HG02840 (cell line): Measurements from ENCODE around the gene DIP2A.
"Not testable (repeated sequence)": the region's sequence is repeated elsewhere in the genome, so short reads cannot be mapped to it uniquely, and the experiment has no call there.

Source experiments
- ATAC-seq: cut with Tn5 transposase; IDR thresholded peaks from one replicate; pipeline ENCODE4 v1.9.1; 2021; ENCODE audit warnings: mild to moderate bottlenecking, moderate library complexity, moderate number of reproducible peaks; ENCODE audit not compliant: unreplicated experiment, low FRiP score

The DIP2A gene

DNA sequence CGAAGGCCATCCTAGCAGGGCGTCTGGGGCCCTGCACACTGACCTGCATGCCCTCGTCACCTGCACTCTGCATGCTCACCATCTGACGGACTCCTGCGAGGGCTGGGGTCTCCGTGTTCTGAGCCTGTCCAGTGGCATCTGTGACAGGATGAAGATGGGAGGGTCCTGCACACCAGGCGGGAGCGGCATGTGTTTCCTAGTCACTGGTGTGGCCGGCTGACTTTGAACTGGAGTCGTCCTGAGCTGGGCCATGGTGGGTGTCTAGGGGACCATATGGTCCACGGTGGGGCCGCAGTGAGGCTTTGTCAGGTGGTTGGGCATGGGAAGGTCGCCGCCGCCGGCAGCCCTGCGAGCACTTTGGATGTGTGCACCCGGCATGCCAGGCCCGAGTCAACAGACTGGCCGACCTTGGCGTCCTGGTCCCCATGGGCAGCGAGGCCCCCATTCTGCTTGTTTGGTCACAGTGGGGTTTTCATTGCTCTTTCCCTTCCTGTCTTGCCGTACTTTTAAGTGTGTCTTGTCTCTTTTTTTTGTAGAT is 16.7 kb upstream of the DIP2A start:
- ATAC-seq = no peak

DNA sequence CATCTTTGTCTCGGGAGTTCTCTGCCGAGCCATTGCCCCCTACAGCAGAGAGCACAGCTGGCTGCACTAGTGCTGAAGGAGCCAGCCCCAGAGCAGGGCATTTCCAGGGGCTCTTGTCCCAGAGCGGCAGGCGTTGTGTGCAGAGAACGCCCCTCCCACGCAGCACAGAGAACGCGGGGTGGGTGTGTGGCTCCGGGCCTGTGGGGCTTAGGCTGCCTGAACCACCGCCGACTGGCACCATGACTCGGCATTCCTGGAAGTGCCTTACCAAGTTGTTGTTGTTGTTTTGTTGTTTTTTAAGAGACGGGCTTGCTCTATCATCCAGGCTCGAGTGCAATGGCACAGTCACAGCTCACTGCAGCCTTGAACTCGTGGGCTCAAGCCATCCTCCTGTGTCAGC is 15.8 kb upstream of the DIP2A start:
- ATAC-seq = no peak

DNA sequence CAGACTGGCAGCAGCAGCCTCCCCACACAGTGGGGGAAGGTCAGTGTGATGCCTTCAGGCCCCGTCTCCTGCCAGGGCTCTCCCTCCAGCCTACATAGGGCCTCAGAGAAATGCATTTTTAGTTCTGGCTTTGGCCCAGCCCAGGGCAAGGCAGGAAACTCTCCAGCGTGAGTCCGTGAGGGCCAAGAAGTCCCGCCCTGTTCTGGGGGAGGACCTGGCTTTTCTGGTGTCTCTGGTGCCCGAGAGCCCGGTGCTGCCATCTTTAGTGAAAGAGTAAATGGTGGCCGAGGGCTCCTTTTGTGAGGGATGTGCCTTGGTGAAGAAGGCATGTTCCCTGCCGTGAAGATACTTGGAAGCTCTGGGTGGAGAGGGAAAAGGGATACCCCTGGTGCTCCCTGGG is 14.8 kb upstream of the DIP2A start:
- no peak for ATAC-seq

DNA sequence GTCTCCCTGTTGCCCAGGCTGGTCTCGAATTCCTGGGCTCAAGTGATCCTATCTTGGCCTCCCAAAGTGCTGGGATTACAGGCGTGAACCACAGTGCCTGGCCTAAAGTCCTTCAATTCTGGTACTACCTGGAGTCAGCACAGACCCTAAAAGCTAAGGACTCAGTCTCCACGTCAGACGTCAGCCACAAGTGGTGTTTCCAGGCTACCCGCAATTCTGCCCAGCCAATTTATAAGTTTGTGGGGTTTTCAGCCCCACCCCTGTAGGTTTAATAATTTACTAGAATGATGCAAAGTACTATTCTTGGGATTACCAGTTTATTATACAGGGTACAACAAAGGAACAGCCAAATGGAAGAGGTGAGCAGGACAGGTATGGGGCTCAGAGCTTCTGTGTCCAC is 10.6 kb upstream of the DIP2A start:
- no peak for ATAC-seq

DNA sequence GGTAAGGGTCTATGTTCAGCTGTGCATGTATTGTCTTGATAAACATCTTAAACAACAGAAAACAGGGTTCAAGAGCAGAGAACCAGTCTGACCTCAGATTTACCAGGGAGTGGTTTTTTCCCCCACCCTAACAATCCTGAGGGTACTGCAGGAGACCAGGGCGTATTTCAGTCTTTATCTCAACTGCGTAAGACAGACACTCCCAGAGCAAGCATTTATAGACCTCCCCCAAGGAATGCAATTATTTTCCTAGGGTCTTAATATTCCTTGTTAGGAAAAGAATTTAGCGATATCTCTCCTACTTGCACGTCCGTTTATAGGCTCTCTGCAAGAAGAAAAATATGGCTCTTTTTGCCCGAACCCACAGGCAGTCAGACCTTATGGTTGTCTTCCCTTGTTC is 9.8 kb upstream of the DIP2A start:
- ATAC-seq = not testable (repeated sequence)

DNA sequence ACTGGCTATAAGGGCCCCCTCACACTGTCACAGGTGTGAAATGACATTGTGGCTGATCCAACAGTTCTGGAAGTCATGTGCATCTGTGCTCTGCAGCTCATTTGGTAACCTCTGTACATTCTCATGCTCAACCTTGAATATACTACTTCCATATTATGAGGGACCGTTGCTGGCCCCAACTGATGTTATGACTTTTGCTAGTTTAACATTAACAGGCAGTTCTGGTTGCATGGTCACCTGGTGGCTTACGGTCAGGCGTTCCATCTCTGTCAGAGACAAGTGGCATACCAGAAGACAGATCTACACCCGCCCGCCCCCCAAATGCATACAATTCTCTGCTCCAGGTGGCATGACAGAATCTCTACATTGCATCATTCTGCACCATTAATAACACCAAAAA is 6.0 kb upstream of the DIP2A start:
- ATAC-seq = no peak

DNA sequence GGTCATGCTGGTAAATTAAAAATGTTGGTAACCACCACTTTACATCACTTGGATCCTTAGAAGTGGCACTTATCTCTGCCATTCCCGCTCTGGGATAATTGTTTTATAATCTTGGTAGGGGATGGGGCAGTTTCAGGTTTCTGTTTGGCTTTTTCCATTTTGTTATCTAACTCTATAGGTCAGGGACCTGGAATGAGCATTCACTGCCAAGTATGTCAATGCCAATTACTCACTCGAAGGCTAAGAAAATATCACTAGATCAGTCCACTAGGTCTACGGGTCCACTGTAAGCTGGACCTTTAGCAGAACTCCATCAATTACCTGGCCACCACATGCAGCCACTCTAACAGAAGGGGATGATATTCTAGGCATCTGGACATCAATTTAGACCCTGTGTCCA is 4.5 kb upstream of the DIP2A start:
- no peak for ATAC-seq

DNA sequence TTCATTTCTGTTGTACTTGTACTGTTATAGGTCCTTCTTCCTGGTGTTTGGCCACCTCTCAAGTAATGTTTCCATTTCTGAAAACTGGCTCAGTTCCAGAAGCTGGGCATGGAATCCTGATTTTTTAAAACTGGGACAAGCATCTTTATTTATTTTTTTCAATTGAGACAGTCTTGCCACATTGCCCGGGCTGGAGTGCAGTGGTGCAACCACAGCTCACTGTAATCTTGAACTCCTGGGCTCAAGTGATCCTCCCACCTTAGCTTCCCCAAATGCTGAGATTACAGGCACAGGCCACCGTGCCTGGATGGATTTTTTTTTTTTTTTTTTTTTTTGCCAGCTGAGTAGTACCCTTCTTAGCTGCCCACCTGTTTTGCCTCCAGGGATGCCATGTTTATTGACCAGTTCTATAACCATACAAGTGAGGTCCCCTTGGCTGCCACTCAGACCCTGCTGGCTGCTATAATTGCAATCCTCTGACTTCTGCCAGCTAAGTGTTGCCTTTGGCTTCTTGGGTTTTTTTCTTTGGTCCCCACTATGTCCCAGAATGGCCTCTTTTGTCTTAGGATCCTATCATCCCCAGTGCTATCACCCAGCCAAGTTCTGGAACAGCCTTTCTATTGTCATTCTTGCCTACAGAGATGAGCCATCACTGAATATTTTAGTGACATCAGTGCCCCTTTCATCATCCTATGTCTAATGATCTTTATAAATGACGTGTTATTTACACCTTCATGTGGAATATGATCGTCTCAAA is 3.9 kb upstream of the DIP2A start:
- no peak for ATAC-seq

DNA sequence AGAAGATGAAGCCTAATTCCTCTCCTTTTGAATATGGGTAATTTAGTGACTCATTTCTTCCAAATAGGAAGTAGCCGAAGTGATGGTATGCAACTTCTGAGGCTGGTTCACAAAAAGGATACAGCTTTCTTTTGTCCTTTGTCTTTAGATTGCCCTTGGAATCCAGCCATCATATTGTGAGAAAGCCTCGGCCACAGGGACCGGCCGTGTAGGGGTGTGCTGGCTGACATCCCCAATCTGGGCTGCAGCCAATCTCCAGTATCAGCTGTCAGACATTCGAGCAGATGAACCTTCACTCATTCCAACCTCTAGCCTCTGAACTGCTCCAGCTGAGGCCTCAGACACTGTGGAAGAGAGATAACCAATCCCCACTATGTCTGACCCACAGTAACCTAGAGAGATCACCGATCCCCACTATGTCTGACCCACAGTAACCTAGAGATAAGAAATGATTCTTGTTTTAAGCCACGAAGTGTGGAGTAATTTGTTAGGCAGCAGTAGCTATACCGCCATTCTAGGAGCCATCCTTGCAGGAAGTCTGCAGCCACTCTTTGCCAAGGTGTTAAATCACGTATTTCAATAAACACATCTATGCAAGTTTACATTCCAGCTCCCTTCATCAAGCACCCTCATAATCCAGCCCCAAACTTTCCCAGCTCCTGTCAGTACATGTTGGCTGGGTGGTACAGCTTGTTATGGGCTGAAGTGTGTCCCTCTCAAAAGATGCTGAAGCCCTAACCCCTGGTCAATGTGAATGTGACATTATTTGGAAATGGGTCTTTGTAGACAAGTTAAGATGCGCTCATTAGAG is 2.9 kb upstream of the DIP2A start:
- no peak for ATAC-seq

DNA sequence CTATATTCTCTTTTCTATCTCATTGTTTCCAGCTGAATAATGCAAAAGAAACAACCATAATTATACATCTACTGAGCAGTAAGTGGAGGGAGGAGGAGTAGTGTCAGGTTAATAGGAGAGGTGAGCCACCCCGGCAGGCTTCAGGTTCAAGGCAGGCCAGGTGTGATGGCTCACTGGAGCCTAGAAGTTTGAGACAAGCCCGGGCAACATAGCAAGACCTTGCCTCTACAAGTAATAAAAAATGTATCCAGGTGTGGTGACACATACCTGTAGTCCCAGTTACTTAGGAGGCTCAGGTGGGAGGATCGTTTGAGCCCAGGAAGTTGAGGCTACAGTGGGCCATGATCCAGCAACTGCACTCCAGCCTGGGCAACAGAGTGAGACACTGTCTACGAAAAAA is 1.9 kb upstream of the DIP2A start:
- ATAC-seq = no peak

DNA sequence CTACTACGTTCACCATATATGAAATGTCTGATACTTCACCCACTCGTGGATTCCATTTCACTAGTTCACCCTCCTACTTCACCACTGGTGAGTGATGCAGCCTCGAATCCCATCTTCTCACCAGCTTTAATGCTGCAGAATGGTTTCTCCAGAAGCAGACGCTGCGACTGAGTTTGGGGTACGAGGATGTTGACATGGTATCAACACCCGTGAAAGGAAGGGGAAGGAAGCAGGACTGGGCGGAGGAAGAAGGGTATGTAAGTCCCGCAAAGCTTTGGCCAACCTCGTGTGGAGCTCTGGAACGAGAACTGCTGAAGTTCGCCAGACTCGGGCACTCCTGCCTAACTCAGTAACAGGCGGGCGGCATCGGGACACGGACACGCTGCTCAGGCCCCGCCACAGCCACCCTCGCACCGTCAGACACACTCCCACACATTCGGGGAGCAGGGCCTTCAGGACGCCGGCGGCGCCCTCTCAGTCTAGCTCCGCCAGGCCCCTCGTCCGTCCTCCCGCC is 833 bp upstream of the DIP2A start:
- peak; percentile 18 for ATAC-seq

DNA sequence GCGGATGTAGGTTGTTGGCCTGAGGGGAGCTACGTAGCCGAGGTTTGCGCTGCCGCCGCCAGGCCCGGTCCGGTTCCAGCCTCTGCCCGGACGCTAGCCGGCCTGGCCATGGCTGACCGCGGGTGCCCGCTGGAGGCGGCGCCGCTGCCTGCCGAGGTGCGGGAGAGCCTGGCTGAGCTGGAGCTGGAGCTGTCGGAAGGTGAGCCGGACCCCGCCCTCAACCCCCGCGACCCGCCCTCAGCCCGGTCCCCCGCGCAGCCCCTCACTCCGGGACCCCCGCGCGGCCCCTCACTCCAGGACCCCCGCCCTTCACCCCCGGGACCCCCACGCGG is 299 bp downstream of the DIP2A start:
- ATAC-seq = no peak

DNA sequence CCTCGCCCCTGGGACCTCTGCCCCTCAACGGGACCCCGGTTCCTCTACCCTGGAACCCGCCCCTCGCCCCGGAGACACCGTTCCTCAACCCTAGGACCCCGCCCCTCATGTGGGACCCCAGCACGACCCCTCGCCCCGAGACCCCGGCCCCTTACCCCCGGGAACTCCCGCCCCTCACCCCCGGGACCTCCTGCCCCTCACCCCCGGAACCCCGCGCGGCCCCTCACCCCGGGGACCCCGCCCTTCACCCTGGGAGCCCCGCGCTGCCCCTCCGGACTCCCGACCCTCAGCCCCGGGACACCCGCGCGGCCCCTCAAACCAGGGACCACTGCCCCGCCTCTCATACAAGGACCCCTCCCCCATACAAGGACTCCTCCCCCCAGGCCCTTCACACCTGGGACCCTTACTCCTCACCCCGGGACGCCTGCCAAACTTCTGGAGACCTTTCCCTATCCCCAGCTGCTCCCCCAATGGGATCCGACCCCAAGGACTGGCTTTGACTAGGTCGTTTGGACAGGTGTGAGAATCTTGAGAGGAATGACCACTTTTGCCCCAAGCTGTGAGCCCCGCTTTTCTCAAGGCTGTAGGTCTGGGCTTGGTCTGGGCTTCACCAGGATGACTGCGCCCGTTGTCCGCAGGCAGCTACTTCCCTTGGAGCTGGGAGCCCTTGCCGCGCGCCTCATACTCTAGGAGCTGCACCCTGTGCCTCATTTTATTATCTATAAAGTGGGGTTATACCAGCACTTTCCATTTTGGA is 843 bp downstream of the DIP2A start:
- ATAC-seq = peak; percentile 0

DNA sequence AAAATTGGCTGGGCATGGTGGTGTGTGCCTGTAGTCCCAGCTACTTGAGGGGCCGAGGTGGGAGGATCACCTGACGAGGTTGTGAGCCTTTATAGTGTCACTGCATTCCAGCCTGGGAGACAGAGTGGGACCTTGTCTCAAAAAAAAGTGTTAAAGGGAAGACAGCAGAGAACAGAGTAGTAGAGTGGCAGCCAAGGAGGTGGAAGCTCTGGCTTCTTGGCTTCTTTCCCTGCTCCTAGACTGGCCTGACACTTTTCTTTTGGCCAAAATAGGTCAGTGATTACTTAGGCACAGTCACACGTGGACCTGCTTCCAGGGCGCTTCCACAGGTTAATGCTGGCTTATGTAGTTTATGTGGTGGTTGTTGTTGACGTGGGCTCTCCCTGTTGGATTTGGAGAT is 3.2 kb downstream of the DIP2A start:
- no peak for ATAC-seq

DNA sequence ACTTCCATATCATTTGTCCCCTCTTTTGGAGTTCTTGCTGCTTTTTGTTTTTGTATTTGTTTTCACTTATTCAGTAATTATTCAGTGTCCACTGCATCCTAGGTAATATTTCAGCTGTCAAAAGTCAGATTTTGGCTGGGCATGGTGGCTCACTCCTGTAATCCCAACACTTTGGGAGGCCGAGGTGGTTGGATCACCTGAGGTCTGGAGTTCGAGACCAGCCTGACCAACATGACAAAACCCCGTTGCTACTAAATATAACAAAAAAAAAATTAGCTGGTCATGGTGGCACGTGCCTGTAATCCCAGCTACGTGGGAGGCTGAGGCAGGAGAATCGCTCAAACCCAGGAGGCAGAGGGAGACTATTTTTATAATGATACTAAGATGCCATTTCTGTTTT is 6.5 kb downstream of the DIP2A start:
- not testable (repeated sequence) for ATAC-seq

DNA sequence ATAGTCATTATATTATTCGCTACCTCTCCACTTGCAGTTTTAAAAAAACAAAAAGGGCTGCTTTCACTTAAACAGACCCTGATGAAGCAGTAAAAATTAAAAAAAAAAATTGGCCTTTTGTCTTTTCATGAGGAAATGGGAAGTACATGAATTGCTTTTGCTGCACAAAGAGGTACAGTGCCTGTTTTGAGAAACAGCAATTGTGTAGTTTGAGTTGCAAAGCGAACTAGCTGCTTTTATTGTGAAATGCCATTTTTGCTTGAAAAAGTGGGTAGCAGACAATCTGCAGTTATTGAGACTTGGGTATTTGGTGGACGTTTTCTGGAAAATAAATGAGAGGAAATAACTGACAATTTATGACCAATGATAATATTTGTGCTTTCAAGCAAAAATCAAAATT is 7.0 kb downstream of the DIP2A start:
- ATAC-seq = no peak

DNA sequence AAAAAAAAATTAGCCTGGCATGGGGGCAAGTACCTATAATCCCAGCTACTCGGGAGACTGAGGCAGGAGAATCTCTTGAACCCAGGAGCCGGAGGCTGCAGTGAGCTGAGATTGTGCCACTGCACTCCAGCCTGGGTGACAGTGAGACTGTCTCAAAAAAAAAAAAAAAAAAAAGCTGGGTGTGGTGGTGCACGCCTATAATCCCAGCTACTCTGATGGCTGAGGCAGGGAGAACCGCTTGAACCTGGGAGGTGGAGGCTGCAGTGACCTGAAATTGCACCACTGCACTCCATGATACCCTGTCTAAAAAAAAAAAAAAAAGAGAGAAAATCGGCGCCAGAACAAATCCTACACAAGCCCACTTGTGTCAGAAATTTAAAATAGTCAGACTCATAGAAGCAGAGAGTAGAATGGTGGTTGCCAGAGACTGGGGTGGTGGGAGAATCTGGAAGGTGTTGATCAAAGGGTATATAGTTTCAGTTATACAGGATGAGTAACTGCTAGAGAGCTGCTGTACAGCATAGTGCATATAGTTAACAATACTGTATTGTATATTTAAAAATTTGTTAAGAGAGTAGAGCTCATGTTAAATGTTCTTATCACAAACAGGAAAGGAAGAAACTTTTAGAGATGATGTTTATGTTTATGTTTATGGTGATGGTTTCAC is 9.6 kb downstream of the DIP2A start:
- no peak for ATAC-seq

DNA sequence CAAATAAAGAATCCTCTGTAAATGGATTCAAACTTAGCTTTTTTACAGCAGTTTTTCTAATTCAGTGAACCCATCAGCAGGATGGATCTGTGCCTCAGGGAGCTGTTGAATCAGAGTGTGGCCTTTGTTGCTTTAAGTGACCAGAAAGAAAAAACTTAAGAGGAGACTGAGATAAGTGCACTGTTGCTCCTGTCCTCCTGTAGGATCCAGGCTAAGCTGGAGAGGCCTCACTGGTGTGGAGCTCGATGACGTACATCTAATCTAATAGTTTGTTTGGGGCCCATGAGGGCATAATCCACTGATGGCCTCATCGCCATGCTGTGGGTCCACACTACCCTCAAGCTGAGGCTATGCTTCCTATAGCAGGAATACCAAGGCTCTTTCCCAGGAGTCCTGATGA is 10.6 kb downstream of the DIP2A start:
- ATAC-seq = no peak

DNA sequence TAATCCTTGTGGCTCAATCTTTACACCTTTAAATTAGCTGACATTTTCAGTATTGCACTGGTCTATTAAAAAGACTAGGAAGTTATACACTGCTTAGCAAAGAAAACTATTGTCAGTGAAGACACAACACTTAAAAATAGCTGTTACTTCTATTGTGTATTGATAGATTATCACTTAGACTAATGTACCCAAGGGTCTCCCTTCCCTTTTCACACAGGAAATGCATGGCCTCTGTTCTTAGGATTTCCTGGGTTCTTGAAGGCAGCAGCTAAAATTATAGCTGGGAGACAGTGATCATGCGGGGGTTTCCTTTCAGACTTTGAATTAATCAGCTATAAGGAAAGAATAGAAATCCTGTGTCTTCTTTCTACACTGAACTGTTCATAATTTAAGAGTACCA is 12.8 kb downstream of the DIP2A start:
- no peak for ATAC-seq

DNA sequence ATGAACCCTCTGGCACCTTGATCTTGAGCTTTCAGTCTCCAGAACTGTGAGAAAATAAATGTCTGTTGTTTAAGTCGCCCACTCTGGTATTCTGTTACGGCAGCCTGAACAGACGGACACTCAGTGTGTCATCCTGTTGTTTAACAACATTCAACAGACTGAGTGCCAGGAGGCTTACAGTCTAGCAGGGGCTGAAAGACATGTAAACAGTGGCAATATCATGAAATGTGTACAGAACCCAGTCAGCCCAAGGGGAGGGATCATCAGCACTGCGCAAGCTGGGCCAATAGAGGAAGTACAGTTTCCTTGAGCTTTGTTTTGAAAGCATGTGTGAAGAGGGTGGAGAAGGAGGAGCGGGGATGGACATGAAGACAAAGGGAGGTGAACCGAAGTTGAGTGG is 13.6 kb downstream of the DIP2A start:
- ATAC-seq = no peak
